ENCODE results near the gene BMP2K.
"Not testable (repeated sequence)": the region's sequence is repeated elsewhere in the genome, so short reads cannot be mapped to it uniquely, and the experiment has no call there.

Gene BMP2K

GRCh38 chr4:78796526-78796925 is 20.4 kb downstream of the BMP2K start:
- no peak for FAIRE-seq

- FAIRE-seq = no peak
Observed at GRCh38 chr4:78797777-78798284, 21.7 kb downstream of the BMP2K start.

- no peak for FAIRE-seq
Observed at GRCh38 chr4:78799551-78800495, 23.7 kb downstream of the BMP2K start.

DNA sequence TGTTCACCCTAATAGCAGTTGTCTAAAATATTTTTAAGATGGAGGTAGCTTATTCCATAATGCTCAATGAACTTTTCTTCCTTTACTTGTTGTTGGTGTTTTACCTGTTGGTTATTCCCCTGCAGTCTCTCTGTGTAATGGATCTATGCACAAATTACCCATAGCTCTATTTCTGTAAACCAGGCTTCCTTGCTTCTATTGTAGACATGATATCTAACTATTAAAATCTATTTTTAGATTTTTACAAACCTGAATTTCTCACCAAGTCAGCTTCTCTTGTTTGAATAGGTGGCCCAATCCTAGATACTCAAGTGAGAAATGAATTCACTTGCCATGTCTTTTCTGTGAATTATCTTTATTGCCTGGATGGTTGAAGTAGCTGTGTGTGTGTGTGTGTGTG is 24.8 kb downstream of the BMP2K start:
- FAIRE-seq = no peak

DNA sequence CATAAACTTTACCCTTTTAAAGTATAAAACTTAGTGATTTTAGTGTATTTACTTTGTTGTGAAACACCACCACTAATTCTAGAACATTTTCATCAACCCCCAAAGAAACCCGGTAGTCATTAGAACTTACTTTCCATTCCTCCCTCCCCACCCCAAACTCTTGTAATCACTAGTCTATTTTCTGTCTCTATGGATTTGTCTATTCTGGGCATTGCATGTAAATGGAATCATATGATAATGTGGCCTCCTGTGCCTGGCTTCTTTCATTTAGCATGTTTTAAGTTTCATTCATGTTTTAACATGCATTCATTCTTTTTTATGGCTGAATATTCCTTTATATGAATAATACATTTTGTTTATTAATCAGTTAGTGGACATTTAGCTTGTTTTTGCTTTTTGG is 27.8 kb downstream of the BMP2K start:
- no peak for FAIRE-seq

- FAIRE-seq = no peak
Observed at GRCh38 chr4:78806943-78807460, 30.9 kb downstream of the BMP2K start.

DNA sequence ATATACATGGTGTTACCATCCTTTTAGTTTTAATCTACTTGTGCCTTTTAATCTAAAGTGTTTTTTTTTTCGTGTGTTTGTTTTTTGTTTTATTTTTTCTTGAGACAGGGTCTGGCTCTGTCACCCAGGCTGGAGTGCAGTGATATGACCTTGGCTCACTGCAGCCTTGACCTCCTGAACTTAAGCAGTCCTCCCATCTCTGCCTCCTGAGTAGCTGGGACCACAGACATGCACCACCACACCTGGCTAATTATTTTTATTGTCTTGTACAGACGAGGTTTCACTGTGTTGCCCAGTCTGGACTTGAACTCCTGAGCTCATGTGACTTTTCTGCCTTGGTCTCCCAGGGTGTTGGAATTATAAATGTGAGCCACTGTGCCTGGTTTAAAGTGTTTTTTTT is 33.1 kb downstream of the BMP2K start:
- no peak for FAIRE-seq

GRCh38 chr4:78809928-78810835 is 34.0 kb downstream of the BMP2K start:
- no peak for FAIRE-seq

DNA sequence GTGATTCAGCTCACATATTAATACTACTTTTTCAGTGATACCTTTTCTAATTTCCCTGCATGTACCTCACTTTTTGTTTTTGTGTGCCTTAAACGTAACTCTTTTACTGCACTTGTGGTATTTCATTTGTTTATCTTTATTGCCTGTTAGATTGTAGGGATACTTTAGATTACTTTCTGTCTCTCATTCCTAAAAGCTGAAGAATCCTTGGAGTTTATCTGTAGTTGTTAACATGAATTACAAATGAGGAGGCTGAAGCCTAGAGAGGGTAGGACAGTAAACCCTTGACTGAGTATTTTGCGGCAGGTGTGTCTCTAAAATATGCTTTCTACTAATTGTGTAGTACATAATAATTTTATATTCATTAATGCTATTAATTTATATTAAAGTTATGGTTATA is 34.9 kb downstream of the BMP2K start:
- FAIRE-seq = no peak

GRCh38 chr4:78818530-78819079 is 42.5 kb downstream of the BMP2K start:
- no peak for FAIRE-seq

- no peak for FAIRE-seq
Observed at GRCh38 chr4:78824001-78824400, 47.9 kb downstream of the BMP2K start.

DNA sequence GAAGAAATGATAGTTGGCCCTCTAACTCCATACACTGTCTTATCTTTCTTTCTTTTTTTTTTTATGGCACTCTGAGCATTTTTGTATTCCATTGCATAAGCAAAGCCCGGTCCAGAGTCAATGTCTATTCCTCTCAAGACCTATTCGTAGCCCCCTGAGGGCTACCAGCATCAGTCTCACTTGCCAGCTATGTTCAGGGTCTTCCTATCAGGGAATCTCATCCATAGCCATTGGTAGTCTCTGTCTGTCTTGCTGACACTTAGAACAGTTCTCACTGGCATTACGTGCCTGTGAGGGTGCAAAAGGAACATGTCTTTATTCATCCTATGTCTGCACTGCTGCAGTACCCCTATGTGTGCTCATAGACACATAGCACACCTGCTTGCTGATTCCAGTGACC is 51.0 kb downstream of the BMP2K start:
- FAIRE-seq = no peak

GRCh38 chr4:78829296-78829695 is 53.1 kb downstream of the BMP2K start:
- no peak for FAIRE-seq

GRCh38 chr4:78839676-78840075 is 63.5 kb downstream of the BMP2K start:
- not testable (repeated sequence) for FAIRE-seq

- not testable (repeated sequence) for FAIRE-seq
Observed at GRCh38 chr4:78840286-78840685, 64.1 kb downstream of the BMP2K start.

DNA sequence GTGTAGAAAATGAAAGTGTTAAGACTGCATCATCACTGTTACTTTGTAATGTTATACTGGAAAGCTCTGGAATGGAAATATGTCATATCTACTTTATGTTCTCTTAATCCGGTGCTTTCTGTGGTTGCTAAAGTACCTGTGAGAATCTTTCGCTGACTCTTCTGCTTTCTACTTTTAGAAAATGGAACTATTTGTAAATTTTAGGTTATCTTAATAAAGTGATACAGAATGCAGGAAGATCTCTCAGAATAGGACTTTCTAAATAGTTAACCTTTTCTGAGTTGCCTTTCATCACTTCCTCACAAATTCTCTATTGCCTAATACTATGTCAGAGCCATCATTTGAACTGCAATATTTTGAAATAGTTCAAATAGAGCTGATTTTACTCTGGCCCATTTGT is 69.3 kb downstream of the BMP2K start:
- no peak for FAIRE-seq

DNA sequence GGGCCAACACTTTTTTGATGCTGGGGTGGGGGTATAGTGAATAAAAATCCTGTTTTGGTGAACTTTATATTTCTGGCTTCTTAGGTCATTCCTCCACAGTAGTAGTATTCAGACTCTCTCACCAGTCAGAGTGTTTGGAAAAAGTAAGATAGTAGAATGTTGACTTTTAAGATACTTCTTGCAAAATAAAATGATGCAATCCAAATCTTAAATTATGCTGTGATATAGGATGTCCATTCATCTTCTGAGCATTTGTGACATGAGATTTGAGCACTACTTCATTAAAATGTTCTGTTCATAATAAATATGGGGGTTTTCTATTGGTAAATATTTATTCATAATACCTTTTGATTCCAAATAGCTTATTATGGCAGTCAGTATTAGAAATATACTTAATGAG is 70.1 kb downstream of the BMP2K start:
- FAIRE-seq = no peak

- FAIRE-seq = no peak
Observed at GRCh38 chr4:78862314-78862737, 86.2 kb downstream of the BMP2K start.

DNA sequence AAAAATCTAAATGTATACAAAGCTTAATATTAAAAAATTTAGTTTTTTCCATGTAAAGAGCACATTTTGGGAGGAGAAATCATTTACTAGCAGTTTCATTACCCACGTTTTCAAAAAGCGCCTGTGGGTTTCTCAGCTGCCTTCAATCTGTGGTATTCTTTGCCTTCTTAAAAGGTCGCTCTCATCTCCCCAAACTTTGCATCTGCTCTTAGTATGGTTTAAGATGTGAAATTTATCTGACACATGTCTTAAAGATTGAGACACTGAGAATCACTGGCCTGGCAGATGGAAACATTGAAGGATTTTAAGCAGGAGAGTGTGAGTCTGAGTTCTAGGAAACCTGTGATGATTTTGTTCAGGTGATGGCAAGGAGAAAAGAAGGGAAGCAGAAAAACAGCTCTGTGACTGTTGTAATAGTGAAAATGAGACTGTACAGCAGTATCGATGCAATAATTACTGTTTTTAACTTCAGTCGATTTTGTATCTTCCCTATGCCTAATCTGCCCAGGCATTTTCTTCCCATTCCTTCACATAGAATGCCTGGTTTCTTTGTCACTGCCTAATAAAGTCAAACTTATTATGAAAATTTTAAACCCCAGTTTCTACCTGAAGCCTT is 87.2 kb downstream of the BMP2K start:
- no peak for FAIRE-seq

GRCh38 chr4:78863991-78864390 is 87.8 kb downstream of the BMP2K start:
- FAIRE-seq = no peak

GRCh38 chr4:78864405-78865024 is 88.4 kb downstream of the BMP2K start:
- peak; percentile 88 for FAIRE-seq

DNA sequence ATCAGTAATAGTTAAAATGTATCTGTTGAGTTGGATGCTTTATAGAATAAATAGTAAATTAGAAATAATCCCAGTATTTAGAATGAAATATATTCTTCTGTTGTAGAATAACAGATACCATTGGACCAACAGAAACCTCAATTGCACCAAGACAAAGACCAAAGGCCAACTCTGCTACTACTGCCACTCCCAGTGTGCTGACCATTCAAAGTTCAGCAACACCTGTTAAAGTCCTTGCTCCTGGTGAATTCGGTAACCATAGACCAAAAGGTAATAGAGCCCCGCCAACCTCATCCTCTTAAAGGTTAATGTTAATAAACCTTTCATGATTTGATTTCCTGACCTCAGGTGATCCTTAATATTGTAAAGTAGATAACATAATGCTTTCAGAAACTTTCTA is 89.3 kb downstream of the BMP2K start:
- no peak for FAIRE-seq
